GM18873 (cell line): ENCODE measurements around the gene CELA3A.
"Not testable (repeated sequence)": the region's sequence is repeated elsewhere in the genome, so short reads cannot be mapped to it uniquely, and the experiment has no call there.

Experiments
- ATAC-seq: cut with Tn5 transposase; IDR thresholded peaks from one replicate; pipeline ENCODE4 v1.9.1; 2021; ENCODE audit warnings: mild to moderate bottlenecking, moderate library complexity, moderate number of reproducible peaks; ENCODE audit not compliant: unreplicated experiment, low FRiP score

CELA3A gene

GRCh38 chr1:21980515-21981220 lies 20.8 kb upstream of the CELA3A start:
- ATAC-seq: not testable (repeated sequence)

DNA sequence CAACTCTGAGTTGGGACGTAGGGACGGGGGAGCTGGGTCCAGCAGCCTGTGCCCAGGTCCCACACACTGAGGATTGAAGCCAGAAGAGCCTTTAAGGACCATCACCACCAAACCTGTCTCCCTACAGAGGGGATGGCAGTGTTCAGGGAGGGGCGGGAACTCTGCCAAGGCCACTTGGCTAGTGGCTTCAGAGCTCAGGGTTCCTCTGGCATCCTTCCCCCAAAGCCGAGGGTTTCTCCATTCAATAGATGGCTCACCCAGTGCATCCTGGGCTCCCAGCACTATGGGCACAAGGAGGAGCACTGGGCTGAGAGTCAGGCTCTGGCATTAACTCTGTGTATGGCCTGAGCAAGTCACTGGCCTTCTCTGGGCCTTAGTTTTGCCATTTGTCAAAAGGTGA lies 20.2 kb upstream of the CELA3A start:
- ATAC-seq: not testable (repeated sequence)

DNA sequence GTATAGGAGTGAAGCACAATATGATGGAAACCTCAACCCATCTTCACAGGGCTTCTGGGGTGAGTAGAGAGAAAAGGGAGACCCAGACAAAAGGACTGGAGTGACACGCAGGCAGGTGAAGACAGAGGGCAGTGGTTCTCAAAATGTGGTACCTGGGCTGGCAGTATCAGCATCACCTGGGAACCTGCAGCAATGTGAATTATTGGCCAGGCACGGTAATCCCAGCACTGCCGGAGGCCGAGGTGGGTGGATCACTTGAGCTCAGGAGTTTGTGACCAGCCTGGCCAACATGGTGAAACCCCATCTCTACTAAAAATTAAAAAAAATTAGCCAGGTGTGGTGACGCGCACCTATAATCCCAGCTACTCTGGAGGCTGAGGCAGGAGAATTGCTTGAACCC lies 19.3 kb upstream of the CELA3A start:
- not testable (repeated sequence) for ATAC-seq

- not testable (repeated sequence) for ATAC-seq
These were observed 17.9 kb upstream of the CELA3A start for GRCh38 chr1:21983539-21983938.

- not testable (repeated sequence) for ATAC-seq
These were observed 15.6 kb upstream of the CELA3A start for GRCh38 chr1:21985893-21986292.

- ATAC-seq: not testable (repeated sequence)
These were observed 15.1 kb upstream of the CELA3A start for GRCh38 chr1:21986386-21986785.

GRCh38 chr1:21989672-21990393 lies 11.6 kb upstream of the CELA3A start:
- ATAC-seq: not testable (repeated sequence)

- ATAC-seq: not testable (repeated sequence)
These were observed 9.3 kb upstream of the CELA3A start for GRCh38 chr1:21992186-21992585.

- not testable (repeated sequence) for ATAC-seq
These were observed 6.7 kb upstream of the CELA3A start for GRCh38 chr1:21994716-21995115.

DNA sequence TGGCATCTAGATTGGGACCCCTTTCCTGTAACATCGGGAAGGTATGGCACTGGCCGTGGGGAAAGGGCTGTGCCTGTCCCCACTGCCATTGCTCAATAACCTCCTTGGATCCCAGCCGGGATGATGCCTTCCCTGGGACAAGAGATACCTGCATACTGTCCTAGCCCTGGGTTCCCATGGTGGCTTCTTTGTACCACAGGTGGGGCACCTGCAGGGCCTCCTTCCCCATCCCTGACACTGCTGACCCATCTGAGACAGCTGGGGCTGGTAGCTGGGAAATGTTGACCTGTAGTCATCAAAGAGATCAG lies 4.8 kb upstream of the CELA3A start:
- not testable (repeated sequence) for ATAC-seq

GRCh38 chr1:21997891-21998623 lies 3.4 kb upstream of the CELA3A start:
- ATAC-seq: not testable (repeated sequence)

- not testable (repeated sequence) for ATAC-seq
These were observed 2.7 kb upstream of the CELA3A start for GRCh38 chr1:21998624-21999294.

- ATAC-seq: not testable (repeated sequence)
These were observed 1.8 kb upstream of the CELA3A start for GRCh38 chr1:21999645-22000044.

DNA sequence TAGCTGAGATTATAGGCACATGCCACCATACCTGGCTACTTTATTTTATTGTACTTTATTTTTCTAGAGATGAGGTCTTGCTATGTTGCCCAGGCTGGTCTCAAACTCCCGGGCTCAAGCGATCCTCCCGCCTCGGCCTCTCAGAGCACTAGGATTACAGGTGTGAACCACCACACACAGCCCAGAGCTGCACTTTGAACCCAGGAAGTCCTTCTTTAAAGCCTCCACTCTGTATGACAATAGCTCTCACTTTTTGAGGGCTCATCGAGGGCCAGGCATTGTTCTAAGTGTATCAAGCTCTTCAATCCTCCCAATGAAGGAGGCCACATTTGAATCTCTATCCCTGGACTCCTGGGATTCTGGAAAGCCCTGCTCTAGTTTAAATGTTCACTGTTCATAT lies 1.0 kb downstream of the CELA3A start:
- ATAC-seq: not testable (repeated sequence)

GRCh38 chr1:22002875-22003274 lies 1.4 kb downstream of the CELA3A start:
- not testable (repeated sequence) for ATAC-seq

DNA sequence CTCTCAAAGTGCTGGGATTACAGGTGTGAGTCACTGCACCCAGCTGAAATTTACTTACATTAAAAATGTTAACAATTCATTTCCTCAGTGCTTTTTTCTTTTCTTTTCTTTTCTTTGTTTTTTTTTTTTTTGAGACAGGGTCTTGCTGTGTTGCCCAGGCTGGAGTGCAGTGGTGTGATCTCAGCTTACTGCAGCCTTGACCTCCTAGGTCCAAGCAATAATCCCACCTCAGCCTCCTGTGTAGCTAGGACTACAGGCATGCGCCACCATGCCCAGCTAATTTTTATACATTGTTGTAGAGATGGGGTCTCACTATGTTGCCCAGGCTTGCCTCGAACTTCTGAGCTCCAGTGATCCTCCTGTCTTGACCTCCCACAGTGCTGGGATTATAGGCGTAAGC lies 2.5 kb downstream of the CELA3A start:
- not testable (repeated sequence) for ATAC-seq

- ATAC-seq: not testable (repeated sequence)
These were observed 4.0 kb downstream of the CELA3A start for GRCh38 chr1:22005261-22006149.

DNA sequence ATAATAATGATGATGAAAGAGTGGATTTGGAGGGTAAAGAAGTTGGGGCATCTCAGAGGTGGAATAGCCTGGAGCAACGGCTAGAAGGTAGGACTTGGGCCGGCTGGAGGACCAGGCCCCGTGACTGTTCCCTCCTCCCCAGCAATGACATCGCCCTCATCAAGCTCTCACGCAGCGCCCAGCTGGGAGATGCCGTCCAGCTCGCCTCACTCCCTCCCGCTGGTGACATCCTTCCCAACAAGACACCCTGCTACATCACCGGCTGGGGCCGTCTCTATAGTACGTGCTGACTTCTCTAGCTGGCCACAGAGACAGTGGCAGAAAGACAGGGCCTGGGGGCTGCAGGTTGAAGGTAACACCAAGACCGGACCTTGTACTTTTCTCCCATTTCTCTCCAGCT lies 5.3 kb downstream of the CELA3A start:
- not testable (repeated sequence) for ATAC-seq

DNA sequence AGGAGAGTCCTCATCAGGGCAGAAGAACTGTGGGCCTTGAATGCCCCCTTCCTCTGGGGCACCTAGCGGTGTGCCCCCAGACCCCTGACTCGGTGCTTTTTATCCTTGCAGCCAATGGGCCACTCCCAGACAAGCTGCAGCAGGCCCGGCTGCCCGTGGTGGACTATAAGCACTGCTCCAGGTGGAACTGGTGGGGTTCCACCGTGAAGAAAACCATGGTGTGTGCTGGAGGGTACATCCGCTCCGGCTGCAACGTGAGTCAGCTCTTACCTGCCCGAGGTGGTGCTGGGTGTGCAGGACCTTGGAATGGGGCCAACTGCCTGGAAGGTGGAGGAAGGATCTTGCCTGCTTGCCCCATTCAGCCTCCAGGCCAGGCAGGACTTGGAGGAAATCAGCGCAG lies 5.8 kb downstream of the CELA3A start:
- not testable (repeated sequence) for ATAC-seq

DNA sequence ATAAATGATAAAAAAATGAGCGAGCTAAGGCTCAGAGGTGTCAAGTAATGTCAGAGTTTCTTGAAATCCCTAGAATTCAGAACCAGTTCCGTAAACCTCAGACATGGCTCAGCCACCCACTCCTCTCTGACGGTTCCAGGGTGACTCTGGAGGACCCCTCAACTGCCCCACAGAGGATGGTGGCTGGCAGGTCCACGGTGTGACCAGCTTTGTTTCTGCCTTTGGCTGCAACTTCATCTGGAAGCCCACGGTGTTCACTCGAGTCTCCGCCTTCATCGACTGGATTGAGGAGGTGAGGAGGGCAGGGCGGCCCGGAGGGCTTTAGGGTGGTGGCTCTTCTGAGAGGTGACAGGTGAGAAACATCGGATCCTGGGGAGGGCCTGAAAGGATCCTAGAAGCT lies 8.1 kb downstream of the CELA3A start:
- ATAC-seq: not testable (repeated sequence)
